A673 (cell line): ENCODE data around the gene CLEC4C.

Experiments used
- CTCF ChIP-seq: fragments of 300-800, 200-600 bp; sonication (generic); conservative IDR thresholded peaks from 2 replicates; pipeline ENCODE4 v1.5.1; 2017; ENCODE audit warnings: low read depth, mild to moderate bottlenecking, antibody characterized with exemption, low read length, moderate library complexity, mixed read lengths
- EZH2 ChIP-seq: fragments of 200-600 bp; sonication (generic); IDR thresholded peaks from 2 replicates; pipeline ENCODE4 v1.6.1; 2017; ENCODE audit warnings: borderline replicate concordance, low read depth, mild to moderate bottlenecking, mixed read lengths, antibody characterized with exemption, low read length; ENCODE audit not compliant: poor library complexity, severe bottlenecking

GRCh38 chr12:7784701-7785100 is 37.5 kb upstream of the CLEC4C start:
- no peak for TF ChIP-seq CTCF
- TF ChIP-seq EZH2 = no peak
